MG63 (cell line): Measurements from ENCODE around the gene TRIM25. TPM values are rescaled to one million over a fixed set of nuclear protein-coding genes. Genes with fewer than 3 reads are reported as not detected.

Source experiments
- DNase-seq: peaks from one replicate; pipeline ENCODE4 v3.0.0-alpha.2; 2020
- H3K27me3 ChIP-seq: fragments of 250-450 bp; sonication (Bioruptor Pico); 2 replicates; pipeline ENCODE4 v1.5.1; 2020; ENCODE audit warnings: mild to moderate bottlenecking, moderate library complexity
- H3K36me3 ChIP-seq: fragments of 250-450 bp; sonication (Bioruptor Pico); 2 replicates; pipeline ENCODE4 v1.5.1; 2020; ENCODE audit warnings: mild to moderate bottlenecking, moderate library complexity
- H3K4me3 ChIP-seq: fragments of 250-450 bp; sonication (Bioruptor Pico); 2 replicates; pipeline ENCODE4 v1.5.1; 2020; ENCODE audit warnings: mild to moderate bottlenecking, moderate library complexity
- H3K9me3 ChIP-seq: fragments of 250-450 bp; sonication (Bioruptor Pico); 2 replicates; pipeline ENCODE4 v1.5.1; 2020; ENCODE audit warnings: mild to moderate bottlenecking, moderate library complexity
- total RNA-seq: library from RNA; depleted of rRNA; stranded (reverse); fragments of >200 nt; shearing (Covaris generic); gene quantifications from 2 replicates; pipeline ENCODE4 v1.2.3, GENCODE V29; 2014; ENCODE audit warnings: low replicate concordance

Gene TRIM25
- total RNA-seq, 1 experiment from 2014 or later: 12.3 TPM

GRCh38 chr17:56887552-56888467 is 26.0 kb downstream of the TRIM25 start:
- Histone ChIP-seq H3K27me3 (no peaks in the 10 kb centered on the region), H3K4me3 (no peak overlapping the region), H3K9me3 (no peaks in the 10 kb centered on the region), H3K36me3 (peaks cover 83% of the 10 kb centered on the region)
- DNase-seq: no peak

GRCh38 chr17:56887105-56887504 is 26.7 kb downstream of the TRIM25 start:
- no peak for DNase-seq
- no peak overlapping the region for H3K4me3 ChIP-seq
- no peaks in the 10 kb centered on the region for H3K27me3 ChIP-seq
- no peaks in the 10 kb centered on the region for H3K9me3 ChIP-seq
- H3K36me3 ChIP-seq: peaks cover 76% of the 10 kb centered on the region

- DNase-seq: no peak
- H3K36me3 ChIP-seq: peaks cover 75% of the 10 kb centered on the region
These were observed 27.5 kb downstream of the TRIM25 start for GRCh38 chr17:56886288-56886731.

GRCh38 chr17:56885312-56885657 is 28.6 kb downstream of the TRIM25 start:
- no peak overlapping the region for H3K4me3 ChIP-seq
- no peak for DNase-seq

More at GRCh38 chr17:56886288-56886731, 27.5 kb downstream of the TRIM25 start:
- Histone ChIP-seq H3K4me3 (no peak overlapping the region), H3K27me3 (no peaks in the 10 kb centered on the region), H3K9me3 (no peaks in the 10 kb centered on the region)

GRCh38 chr17:56884483-56885311 is 29.2 kb downstream of the TRIM25 start:
- Histone ChIP-seq H3K27me3 (no peaks in the 10 kb centered on the region), H3K9me3 (no peaks in the 10 kb centered on the region), H3K36me3 (peaks cover 58% of the 10 kb centered on the region), H3K4me3 (no peak overlapping the region)
- no peak for DNase-seq

More at GRCh38 chr17:56885312-56885657, 28.6 kb downstream of the TRIM25 start:
- Histone ChIP-seq H3K9me3 (no peaks in the 10 kb centered on the region), H3K27me3 (no peaks in the 10 kb centered on the region), H3K36me3 (peaks cover 64% of the 10 kb centered on the region)

- DNase-seq: no peak
- Histone ChIP-seq H3K27me3 (no peaks in the 10 kb centered on the region), H3K36me3 (peaks cover 48% of the 10 kb centered on the region), H3K4me3 (no peak overlapping the region), H3K9me3 (no peaks in the 10 kb centered on the region)
These were observed 30.2 kb downstream of the TRIM25 start for GRCh38 chr17:56883616-56884015.

- no peak for DNase-seq
- Histone ChIP-seq H3K27me3 (no peaks in the 10 kb centered on the region), H3K36me3 (peaks cover 29% of the 10 kb centered on the region), H3K9me3 (no peaks in the 10 kb centered on the region), H3K4me3 (no peak overlapping the region)
These were observed 32.1 kb downstream of the TRIM25 start for GRCh38 chr17:56881685-56882295.

- Histone ChIP-seq H3K36me3 (peaks cover 19% of the 10 kb centered on the region), H3K4me3 (no peak overlapping the region), H3K27me3 (no peaks in the 10 kb centered on the region), H3K9me3 (no peaks in the 10 kb centered on the region)
- no peak for DNase-seq
These were observed 33.3 kb downstream of the TRIM25 start for GRCh38 chr17:56880571-56880970.

- Histone ChIP-seq H3K9me3 (no peaks in the 10 kb centered on the region), H3K27me3 (no peaks in the 10 kb centered on the region), H3K36me3 (peaks cover 15% of the 10 kb centered on the region), H3K4me3 (no peak overlapping the region)
- DNase-seq: no peak
These were observed 33.7 kb downstream of the TRIM25 start for GRCh38 chr17:56880133-56880532.

GRCh38 chr17:56879280-56879679 is 34.6 kb downstream of the TRIM25 start:
- no peak for DNase-seq
- peaks cover 12% of the 10 kb centered on the region; the same call in 1 of the 2 replicates for H3K36me3 ChIP-seq
- no peaks in the 10 kb centered on the region for H3K9me3 ChIP-seq
- no peak overlapping the region for H3K4me3 ChIP-seq
- H3K27me3 ChIP-seq: no peaks in the 10 kb centered on the region

- Histone ChIP-seq H3K9me3 (no peaks in the 10 kb centered on the region), H3K4me3 (no peak overlapping the region), H3K27me3 (no peaks in the 10 kb centered on the region), H3K36me3 (peaks cover 4% of the 10 kb centered on the region; the same call in 1 of the 2 replicates)
- DNase-seq: no peak
These were observed 37.1 kb downstream of the TRIM25 start for GRCh38 chr17:56876766-56877179.

GRCh38 chr17:56870081-56870651 is 43.7 kb downstream of the TRIM25 start:
- Histone ChIP-seq H3K9me3 (no peaks in the 10 kb centered on the region), H3K36me3 (no peaks in the 10 kb centered on the region), H3K4me3 (no peak overlapping the region), H3K27me3 (no peaks in the 10 kb centered on the region)
- no peak for DNase-seq

GRCh38 chr17:56868716-56869115 is 45.1 kb downstream of the TRIM25 start:
- 0 out of 2 replicates have a peak, but pooled peaks cover 5% of the 10 kb centered on the region for H3K36me3 ChIP-seq
- H3K4me3 ChIP-seq: no peak overlapping the region
- DNase-seq: no peak
- H3K9me3 ChIP-seq: no peaks in the 10 kb centered on the region
- H3K27me3 ChIP-seq: no peaks in the 10 kb centered on the region

GRCh38 chr17:56867948-56868376 is 45.9 kb downstream of the TRIM25 start:
- Histone ChIP-seq H3K4me3 (no peak overlapping the region), H3K36me3 (0 out of 2 replicates have a peak, but pooled peaks cover 9% of the 10 kb centered on the region)
- DNase-seq: peak; percentile 75

GRCh38 chr17:56866496-56866895 is 47.4 kb downstream of the TRIM25 start:
- no peaks in the 10 kb centered on the region for H3K9me3 ChIP-seq
- no peak overlapping the region for H3K4me3 ChIP-seq
- H3K27me3 ChIP-seq: no peaks in the 10 kb centered on the region
- H3K36me3 ChIP-seq: peaks cover 17% of the 10 kb centered on the region; the same call in 1 of the 2 replicates
- DNase-seq: no peak

More at GRCh38 chr17:56867948-56868376, 45.9 kb downstream of the TRIM25 start:
- H3K9me3 ChIP-seq: no peaks in the 10 kb centered on the region
- no peaks in the 10 kb centered on the region for H3K27me3 ChIP-seq

GRCh38 chr17:56866076-56866475 is 47.8 kb downstream of the TRIM25 start:
- Histone ChIP-seq H3K9me3 (no peaks in the 10 kb centered on the region), H3K36me3 (peaks cover 17% of the 10 kb centered on the region; the same call in 1 of the 2 replicates), H3K27me3 (no peaks in the 10 kb centered on the region), H3K4me3 (no peak overlapping the region)
- no peak for DNase-seq
